Activated T-helper 9 cell treated with anti-CD3 and anti-CD28 coated beads, Interleukin-2, amount 50 U/mL, for 16 hours (primary cell): ENCODE results near the gene EGR1.
A peak's percentile ranks its signal among the peaks of the same experiment; 100 is the strongest.
"Not testable (repeated sequence)": the region's sequence is repeated elsewhere in the genome, so short reads cannot be mapped to it uniquely, and the experiment has no call there.

Experiments
- DNase-seq: peaks from one replicate; pipeline ENCODE4 v3.0.0-alpha.2; 2020; ENCODE audit warnings: low read depth

EGR1 gene

DNA sequence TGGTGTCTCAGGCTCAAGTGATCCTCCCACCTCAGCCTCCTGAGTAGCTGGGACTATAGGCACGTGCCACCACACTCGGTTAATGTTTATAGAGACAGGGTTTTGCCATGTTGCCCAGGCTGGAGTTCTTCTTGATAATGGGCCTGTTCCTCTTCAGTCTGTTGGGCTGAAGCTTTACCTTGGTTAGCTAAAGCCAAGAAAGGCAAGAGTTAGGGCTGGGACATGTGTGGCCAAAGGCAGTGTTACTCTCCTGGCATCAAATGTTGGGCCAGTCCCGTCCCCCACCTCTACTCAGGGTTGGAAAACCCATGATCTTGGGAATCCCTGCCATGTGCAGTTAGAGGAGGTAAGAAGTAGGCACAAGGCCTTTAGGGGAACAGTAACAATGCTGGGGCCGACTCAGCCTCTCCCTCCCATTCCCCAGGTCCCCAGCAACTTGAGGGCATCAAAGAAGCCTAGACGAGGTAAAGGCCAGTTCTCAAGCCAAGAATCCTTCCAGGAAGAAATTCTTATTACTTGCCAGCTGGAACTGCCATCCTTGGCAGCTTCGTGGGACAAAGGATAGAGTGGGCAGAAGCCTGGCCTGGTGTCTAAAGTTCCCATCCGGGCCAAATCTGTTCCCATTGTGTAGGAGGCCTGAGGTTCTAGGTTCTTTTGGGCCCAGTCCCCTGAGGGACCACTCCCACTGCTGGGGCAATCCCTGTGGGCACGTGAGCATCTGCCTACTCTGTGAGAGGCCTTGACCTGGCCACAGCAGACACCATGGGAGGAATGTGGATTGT, 4.5 kb downstream of the EGR1 start:
- no peak for DNase-seq

DNA sequence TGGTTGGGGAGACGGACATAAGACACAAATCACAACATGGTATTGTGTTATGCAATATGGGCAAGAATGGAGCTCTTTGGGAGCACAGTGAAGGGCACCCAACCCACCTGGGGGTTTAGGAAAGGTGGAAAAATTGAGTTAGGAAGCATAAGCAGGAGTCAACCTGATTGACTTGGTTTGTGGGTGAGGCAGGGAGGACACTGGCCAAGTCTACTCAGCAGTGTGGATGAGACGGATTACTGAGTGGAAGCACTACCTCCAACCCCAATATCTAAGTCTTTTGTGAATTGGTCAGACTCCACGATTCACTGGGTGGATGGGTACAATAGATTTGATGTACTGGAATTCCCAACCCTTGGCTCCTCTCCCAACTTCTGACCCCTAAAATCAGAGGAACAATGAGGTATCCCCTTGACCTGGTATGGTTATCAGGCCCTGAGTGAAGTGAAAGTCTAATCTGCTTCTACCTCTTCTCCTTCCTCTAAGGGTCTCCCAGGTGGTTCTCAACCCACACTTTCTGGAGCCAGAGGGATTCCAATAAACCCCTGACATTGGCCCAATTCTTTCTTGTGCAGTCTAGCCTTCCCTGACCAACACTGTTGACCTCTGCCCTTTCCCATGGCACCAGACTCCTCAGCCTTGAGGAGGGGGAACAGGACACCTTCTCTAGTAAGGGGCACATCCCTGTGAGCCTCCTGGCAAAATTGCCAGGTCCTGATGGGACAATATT, 5.2 kb downstream of the EGR1 start:
- DNase-seq = no peak

DNA sequence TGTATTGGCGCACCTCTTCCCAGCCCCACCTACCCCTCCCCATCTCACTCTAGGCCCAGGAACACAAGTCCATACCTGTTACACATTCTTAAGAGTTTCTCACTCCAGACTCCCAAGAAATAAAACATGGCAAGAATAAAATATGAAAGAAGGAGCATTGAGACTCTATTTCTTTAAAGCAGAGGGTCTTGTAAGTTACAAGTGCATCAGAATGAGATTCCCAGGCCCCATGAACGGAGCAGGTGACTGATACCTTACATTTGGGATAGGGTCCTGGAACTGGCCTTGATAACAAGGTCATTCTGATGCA, 5.7 kb downstream of the EGR1 start:
- DNase-seq = no peak

DNA sequence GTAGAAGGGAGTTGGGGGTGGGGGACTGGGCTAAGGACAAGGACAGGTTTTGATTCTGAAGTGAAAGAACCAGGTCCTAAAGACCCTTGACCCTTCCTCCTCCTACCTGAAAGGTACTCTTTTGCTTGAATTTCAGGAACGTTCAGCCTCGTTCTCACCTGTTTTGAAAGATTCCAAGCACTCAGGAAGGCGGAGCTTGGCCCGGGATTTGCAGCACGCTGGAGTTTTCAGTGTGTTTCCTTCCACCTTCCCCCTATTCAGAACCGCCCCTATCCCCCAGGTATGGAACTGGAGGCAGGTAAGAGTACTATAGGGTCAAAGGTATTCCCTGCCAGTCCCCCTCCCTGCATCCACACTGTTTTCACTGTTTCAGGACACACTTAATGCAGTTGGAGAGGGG, 7.1 kb downstream of the EGR1 start:
- no peak for DNase-seq

DNA sequence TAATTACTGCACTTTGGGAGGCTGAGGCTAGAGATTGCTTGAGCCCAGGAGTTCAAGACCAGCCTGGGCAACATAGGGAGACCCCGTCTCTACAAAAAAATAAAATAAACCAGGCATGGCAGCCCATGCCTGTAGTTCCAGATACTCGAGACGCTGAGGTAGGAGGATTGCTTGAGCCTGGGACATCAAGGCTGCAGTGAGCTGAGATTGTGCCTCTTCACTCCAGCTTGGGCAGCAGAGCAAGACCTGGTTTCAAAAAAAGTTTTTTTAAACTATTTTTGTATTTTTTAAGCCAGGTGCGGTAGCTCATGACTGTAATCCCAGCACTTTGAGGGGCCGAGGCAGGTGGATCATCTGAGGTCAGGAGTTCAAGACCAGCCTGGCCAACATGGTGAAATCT, 7.9 kb downstream of the EGR1 start:
- DNase-seq = not testable (repeated sequence)

DNA sequence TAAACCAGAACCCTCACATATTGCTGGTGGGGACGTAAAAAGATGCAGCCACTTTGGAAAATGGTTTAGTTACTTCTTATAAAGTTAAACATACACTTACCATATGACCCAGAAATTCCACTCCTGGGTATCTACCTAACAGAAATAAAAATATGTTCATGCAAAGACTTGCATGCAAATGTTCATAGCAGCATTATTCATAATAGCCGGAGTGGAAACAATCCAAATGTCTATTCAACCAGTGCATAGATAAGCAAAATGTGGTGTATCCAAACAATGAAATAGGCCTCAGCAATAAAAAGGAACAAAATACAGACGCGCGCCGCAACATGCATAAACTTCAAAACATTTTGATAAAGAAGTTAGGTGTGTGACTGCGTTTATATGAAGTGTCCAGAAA, 11.6 kb downstream of the EGR1 start:
- DNase-seq = no peak

DNA sequence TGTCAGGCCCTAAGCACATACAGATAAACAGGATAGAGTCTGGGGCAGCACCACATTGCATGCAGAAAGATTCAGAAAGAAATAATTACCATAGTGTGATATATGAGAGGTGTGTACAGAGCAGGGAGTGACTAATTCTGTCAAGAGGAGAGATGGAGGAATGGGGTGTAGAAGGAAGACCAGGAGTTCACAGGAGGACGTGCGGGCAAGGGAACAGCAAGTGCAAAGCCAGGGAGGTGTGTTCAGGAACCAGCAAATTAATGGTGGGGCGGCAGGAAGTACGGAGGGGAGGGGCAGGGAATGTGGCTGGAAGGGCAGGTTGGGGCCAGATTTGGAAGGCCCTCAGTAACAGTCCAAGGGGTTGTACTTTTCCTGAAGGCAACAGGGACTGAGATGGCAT, 17.4 kb downstream of the EGR1 start:
- DNase-seq = no peak

DNA sequence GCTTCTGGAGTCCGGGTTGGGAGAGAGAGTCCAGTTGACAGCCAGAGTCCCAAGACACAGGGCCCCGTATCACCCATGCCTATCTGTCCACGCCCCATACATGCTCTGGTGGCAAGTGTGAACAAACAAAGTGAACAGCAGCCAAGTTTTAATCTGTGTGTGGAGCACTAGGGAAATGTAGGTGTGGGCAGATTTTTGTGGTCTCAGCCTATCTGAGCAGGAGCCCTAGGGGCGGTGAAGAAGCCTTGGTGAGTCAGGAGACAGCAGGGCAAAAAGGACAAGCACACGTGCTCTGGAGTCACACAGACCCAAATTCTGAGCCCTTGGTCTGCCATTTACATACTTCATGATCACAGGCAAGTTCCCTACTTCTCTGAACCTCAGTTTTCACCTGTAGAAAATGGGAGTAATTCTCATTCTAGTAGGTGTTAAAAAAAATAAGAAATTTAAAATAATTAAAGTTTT, 23.2 kb downstream of the EGR1 start:
- DNase-seq = no peak

DNA sequence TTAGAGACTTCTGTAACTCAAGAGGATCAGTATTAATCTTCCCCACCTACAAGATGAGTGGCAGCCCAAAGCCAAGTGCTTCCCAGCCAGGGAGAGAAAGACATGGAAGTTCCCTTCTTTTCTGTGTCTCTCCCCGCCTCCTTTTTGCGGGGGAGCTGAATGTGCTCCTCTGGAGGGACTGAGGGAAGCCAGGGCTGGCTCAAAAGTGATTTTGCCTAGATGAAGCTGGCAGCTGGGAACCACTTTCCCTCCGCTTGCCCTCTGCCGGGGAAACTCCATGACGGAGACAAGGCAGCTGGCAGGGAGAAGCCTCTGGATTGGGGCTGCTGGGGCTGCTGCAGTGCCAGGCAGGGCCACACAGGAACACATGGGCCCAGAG, 24.4 kb downstream of the EGR1 start:
- DNase-seq = no peak

DNA sequence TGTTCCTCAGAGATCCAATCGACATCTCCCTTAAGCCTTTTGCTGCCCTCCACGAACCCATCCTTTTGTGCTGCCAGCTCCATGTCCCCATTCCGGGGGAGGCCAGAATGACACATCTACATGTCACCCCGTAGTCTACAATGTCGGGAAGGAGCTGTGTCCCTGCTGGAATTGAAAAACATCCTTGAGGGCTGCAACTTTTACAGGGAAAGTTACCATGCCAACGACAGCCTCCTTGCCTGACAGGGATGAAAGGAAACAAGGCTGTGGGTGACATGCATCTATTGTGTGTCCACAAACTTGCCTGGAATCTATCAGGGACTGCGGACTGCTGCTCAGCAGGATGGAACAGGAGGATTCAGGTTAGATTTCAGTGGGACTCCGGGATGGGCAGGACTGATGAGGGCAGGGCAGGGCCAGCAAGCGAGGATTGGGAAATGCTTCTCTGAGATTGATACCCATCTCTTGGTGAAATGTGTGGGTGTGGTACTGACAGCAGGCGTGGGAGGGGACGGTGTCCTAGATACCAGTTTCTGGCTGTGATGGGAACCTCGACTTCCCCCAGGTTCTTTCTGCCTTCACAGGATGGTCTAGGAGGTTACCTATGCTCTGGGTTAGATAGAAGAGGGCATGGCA, 25.5 kb downstream of the EGR1 start:
- no peak for DNase-seq

DNA sequence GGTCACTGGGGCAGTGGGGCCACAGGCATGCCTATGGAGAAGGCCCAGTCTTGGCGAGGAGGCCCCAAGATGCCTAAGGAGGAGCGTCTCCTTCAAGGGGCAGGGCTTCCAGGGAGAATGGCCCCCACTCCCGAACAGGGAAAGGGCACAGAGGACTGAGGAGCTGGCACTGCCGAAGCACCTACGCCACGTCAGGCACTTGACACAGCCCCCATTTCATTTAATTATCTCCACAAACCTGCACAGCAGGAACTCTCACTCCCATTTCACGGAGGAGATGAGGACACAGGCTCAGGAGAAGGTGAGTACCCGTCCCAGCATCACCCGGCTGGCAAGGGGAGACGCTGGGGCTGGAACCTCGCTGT, 26.0 kb downstream of the EGR1 start:
- no peak for DNase-seq

DNA sequence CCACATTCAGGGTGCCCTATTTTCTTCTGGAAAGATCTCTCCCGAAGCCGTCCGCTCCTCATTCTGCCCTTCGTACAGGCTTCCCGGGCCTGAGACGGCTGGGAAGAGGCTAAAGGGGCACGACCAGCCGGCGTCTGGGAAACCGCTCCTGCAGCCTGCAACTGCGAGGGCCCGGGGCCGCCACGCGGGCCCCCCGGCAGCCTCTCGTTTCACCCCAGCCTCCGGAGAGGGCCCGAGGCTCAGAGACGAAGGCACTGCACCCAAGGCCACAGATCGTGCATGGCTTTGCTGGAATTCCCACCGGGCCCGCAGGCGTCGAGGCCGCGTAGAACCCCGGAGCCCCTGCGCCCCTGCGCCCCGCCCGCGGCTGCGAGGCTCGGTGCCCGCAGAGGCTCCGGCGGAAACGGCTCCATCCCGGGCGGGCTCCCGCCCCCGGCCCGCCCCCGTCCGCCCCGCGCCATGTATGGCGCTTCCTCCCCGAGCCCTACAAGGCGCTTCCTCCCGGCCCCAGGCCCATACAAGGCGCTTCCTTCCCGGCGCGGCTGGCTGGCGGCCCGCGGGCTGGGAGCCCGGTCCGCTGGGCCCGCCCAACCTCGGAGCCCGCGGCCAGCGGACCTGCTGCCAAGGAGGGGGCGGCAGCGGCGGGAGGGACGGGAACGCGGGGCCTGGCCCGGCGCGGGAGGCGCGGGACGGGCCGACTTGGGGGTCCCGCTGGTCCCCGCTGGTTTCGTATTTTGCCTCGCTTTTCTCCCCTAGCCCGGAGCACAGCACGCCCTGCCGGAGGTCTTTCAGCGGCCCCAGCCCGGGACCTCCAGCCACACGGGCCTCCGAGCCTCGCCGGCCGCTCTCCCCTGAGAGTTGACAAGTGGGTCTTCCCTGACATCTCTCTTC, 26.6 kb downstream of the EGR1 start:
- peak; percentile 81 for DNase-seq

DNA sequence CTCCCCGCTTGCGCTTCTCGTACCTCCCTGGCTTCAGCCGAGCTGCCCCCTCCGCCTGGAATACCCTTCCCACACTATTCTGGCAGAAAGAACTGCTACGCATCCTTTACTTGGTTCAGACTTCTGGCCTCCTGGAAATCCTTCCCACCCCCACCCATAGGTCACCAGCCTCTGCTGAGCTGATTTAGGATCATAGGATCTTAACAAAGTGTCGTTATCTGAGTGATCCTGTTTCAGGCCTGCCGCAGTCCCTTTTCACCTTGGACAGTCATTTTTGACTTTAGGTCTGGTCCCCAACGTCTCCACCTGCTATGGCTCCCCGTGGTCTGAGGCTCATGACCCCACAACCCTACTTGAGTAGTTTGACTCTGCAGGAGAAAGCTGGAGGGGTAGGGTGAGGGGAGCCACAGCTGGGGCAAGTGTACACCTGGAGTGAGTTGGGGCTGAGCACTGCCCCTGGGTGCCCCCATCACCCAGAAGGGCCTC, 27.3 kb downstream of the EGR1 start:
- DNase-seq = no peak

DNA sequence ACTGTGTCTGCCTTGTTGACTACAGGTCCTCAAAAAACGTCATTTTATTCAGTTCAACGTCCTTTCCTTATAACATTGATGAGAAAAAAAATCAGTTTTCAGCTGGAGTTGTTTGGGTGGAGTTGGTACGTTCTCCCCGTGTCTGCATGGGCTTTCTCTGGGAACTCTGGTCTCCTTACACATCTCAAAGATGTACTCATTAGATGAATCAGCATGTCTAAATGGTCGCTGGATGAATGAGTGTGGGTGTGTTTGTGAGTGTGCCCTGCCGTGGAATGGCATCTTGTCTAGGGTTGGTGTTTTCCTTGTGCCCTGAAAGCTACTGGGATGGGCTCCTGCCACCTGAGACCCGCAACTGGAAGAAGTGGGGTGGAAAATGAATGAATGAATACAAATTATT, 30.1 kb downstream of the EGR1 start:
- DNase-seq = no peak

DNA sequence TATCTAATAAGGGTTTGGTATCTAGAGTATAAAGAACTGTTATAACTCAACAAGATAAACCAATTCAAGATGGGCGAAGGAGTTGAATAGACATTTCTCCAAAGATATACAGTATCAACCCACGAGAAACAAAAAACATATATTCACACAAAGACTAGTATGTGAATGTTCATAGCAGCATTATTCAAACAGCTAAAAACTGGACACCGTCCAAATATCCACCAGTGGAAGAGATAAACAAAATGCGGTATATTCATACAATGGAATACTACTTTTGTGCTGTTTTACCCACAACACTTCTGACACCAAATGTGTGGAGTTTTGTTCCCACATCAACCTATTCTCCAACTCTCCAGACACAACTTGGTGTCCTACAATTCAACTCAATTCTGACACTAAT, 33.1 kb downstream of the EGR1 start:
- DNase-seq = no peak

DNA sequence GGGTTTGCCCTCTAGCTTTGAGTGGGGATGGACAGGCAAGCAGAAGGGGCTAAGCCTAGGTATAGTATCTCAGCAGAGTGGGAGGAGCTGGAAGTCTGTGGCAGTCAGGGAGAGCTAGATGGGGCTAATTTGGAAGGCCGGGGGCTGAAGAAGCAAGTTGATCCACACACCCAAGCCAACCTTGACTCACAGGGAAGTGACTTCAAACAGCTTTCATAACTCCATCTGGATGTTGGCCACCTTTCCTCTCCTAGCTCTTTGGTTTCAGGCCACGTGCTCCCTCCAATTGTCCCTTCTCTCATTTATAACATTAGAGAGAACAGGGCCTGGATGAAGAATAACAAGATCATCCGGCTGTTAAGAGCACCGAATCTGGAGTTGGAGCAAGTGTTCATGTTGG, 36.8 kb downstream of the EGR1 start:
- DNase-seq = no peak

DNA sequence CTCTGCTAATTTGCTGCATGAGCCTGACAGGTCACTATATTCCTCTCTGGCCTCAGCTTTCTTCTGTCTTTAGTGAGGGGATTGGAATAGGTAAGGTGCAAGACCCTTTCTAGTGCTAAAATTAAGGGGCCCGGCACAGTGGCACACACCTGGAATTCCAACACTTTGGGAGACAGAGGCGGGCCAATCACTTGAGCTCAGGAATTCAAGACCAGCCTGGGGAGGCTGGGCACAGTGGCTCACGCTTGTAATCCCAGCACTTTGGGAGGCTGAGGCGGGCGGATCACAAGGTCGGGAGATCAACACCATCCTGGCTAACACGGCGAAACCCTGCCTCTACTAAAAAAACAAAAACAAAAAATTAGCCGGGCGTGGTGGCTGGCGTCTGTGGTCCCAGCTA, 37.2 kb downstream of the EGR1 start:
- DNase-seq = no peak

DNA sequence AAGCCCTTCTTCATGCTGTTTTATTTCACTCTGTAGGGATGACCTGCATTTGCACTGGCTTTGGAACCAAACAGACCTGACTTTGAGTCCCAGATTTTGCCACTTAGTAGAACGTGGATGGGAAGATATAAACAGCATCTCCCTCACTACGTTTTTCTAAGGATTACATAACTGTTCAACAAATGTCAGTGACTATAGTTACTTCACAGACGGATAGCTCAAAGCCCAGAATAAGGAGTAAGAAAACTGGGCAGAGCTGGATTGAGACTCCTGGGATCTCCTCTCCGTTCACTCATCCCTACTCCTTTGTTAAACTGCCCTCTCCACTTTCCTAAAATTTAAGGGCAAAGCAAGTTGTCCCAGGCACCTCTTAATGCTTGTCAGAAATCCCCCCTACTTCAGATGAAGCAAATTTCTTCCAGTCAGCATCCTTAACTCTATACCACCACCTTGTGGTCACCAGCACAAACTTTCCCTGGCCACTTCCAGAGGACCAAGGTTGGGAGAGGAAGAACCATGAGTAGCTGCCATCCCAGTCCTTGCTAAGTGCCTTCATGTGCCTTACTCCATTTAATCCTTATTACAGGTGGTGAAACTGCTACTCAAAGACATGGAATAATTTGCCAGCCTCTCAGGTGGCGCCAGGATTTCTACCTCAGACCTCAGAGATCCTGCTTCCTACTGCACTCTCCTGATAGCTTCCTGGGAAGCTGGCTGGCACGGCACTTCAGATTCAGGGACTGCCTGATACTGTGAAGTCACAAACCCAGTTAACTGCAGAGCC, 38.4 kb downstream of the EGR1 start:
- DNase-seq = no peak

DNA sequence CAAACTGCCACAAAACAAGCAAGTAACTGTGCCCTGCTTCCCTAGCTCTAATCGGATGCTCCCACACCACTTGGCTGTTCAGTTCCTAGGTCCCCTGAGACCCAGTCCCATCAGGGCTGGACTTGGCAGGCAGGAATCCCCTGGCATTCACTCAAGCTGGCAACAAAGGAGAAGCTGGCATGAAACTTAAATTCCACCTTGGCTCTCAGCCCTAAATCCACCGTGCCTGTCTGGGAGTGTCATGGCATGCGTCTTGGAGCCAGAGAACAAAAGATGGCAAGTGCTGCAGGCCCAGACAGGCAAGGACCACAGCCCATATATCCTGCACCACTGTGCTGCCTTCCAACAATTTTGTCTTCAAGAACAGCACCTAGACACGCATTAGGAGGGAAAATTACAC, 39.5 kb downstream of the EGR1 start:
- DNase-seq = no peak

DNA sequence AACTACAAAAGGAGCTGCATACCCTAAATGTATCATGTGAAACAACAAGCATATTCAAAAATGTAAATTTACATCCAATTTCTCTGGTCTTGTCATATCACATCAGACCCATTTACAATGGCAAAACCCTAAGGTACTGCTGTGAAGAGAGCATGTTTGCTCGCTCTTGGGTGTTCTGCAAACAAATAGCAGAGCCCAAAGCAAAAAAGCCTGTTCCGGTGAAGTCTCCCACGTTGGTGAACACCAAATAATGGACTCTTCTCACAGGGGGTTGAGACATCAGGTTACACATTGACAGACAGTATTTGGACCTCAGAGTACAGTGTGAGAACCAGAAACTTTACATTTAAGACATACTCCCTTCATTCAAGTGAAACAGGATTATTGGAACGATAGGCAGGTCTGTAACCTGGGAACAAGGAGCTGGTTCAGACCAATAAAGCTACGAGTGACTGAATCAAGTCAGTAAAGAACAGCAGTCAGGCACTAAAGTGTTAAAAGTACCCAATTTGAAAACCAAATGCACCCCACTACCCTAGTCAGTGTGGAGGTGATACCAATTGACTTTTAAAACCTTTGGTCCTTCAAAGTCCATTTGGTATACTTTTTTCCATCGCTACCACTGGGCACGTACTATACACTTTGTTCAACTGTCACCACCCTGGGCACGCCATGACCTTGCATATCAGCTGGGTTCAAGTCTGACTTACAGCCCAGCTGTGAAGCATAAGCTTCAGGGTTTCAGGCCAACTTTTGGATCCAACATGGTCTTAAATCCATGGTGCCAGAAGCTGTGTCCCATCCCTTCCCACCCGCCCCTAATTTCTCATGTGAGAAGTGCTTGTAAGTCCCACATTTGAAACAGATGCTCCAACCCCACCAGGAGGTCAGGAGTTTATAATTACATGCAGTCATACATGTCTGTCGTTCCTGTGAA, 41.4 kb downstream of the EGR1 start:
- DNase-seq = no peak
